Amniotic stem cell (primary cell): Measurements from ENCODE around the gene XCL2.
"Not testable (repeated sequence)": the region's sequence is repeated elsewhere in the genome, so short reads cannot be mapped to it uniquely, and the experiment has no call there.

Experiments
- DNase-seq: peaks from one replicate; lab custom pipeline; 2025; lab: John Stamatoyannopoulos, UW

The XCL2 gene

DNA sequence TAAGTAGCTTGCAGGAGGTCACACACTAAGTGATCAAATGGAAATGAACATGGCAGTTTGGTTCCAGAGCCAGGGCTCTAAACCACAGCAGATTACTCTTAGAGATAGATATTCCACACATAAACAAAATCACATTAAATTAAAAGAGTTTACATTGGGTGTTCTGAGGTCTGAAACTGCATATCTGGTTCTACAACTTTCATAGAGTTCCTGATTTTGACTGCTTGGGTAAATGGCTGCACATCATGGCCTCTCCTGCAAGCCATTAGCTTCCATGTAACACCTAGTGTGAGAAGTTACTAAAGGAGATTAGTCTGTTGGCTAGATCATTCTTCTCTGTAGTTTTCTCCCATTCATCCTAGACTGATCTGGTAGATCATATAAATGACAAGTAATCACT is 12.8 kb upstream of the XCL2 start:
- DNase-seq = no peak

DNA sequence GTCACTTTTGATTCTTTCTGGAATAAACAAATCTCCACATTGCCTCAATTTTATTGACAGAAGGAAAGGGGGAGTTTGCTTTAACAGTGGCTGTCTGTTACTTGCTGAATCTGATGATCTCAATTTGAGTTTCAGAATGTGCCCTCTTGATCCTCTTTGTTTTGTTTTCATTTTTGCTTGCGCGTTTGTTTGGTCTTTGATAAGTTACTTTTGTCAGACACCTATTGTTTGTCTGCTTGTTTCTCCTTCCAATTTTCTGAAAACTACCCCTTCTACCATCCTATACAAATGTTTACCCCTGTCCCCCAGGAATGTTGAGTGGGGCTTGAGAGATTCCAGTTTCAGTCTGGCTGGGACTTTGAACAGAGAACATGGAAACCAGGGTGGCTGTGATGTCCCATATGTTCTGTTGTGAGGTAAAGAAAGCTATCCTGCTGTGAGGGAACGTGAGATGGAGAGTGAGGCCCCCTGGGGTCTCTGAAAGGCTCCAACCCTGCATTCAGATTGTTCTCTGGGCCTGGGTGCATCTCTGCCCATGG is 11.8 kb upstream of the XCL2 start:
- DNase-seq = no peak

DNA sequence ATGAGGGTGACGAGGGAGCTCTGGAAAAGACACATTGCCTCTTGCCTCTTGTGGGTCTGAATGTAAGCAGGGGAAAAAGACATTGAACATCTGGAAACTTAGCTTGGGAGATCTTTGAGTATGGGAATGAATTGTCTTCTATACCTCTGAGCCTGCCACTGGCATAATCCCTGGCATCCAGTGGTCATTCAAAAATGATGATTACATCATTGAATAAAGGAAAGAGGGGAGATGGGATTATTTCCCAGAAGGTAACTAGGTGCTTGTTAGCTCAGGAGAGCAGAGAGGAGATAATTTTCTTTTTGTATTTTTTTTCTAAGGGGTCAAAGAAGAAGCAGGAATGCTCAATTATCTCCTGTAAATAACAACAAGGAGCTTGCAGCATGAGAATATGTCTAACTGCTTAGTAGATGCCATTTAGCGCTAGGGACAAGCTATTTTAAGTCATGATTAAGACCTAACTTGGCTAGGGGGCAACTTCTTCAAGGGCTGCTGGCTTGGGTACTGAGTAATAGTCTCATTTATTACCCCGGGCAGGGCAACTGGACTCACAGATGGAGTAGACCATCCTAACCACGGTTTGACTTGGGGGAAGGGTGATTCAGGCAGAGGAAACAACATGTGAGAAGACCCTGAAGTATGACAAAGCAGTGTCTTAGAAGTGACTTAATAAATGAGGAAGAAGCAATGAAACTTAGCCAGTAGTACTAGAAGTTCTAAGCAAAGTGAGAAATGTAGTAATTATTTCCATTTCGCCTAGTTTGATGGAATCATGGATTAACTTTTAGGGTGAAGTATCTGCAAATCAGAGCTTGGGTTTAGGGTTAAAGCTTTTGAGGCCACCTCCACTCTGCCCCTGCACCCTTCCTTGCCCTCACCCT is 11.0 kb upstream of the XCL2 start:
- DNase-seq = no peak

DNA sequence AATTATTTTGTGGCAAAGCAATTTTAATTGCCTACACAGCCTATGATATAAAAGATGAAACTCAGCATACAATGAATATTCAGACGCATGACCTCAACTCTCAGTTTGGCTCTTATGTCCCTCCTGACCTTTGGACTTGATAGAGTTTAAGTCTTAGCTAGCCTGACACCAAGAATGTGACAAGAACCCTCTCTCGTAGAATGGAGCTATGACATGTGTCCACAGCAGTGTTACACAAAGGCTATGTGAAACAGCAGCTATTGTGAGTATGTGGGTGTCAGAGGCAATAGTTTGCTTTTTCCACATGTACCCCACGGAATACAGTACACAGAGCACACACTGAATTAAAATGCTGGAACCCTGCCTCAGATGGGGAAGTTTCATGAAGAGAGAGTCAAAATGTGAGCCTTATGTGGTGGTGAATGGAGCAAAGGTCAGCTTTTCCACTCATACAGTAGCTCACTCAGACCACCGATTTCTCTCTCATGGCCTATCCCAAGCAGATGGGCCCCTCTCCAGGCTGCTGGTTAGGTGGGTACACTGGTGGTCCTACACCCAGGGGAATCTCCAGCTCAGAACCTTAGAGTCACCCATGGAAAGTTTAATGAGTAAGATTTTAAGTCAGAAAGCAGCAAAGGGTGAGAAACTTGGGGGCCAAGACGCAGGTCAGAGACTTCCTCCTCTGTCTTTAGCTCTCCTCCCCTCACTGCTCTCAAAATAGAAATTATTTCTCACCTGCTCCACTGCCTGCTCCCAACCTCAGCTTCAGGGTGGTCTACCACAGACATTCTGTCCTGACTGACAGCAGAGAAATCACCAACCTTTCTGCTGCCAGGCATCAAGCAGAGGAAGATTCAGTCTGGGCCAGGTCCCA is 10.1 kb upstream of the XCL2 start:
- DNase-seq = no peak

DNA sequence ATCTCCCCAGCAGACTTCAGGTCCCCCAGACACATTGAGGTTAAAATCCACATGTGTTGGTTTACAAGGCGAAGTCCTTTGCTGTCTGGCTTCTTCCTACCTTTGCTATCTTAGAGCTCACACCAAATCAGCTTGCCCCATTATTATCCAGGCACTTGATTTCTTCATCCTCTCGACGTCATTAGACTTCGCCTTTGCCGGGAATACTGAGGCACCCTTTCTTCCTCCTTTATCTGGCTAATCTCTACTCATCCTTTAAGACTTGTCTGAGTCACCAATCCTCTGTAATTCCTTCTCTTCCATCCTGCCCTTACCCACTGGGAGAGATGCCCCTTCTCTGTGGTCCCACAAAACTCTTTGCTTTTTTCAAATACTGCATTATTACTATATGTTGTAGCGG is 9.2 kb upstream of the XCL2 start:
- DNase-seq = no peak

DNA sequence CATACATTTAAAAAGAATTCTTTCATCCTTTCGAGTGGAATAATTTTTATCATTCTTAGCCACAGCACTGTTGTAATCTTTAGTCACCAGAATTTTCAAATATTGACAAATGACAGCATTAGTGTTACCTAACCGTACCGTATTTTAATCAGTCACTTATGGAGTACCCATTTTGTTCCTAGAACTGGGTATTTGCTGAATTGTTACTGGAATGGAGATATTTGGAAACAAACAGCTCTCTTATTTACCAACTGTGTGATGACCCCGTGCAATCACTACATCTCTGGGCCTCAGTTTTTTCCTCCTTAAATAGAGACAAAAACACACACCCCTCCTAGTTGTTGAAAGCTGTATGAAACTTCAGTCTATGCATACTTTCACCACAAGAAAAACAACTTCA is 7.9 kb upstream of the XCL2 start:
- no peak for DNase-seq

DNA sequence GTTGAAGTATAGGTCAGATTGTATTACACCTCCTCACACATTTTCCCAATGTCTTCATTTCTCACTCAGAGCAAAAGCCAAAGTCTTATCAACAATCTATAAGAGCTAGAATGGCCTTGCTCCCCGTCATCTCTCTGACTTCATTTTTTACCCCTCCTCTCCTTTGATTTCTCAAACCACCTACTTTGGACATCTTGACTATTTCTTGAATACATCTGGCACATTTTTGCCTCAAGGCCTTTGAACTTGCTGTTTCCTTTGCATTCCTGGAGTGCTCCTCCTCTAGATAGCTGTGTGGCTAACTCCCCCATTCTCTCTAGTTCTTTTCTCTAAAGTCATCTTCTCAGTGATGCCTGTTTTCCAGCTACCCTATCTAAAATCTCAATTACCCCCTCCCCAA is 7.2 kb upstream of the XCL2 start:
- no peak for DNase-seq

DNA sequence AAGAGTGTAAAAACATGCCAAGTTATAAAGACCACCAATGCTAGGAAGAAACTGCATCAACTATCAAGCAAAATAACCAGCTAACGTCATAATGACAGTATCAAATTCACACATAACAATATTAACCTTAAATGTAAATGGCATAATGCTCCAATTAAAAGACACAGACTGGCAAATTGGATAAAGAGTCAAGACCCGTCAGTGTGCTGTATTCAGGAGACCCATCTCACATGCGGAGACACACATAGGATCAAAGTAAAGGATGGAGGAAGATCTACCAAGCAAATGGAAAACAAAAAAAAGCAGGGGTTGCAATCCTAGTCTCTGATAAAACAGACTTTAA is 2.7 kb upstream of the XCL2 start:
- not testable (repeated sequence) for DNase-seq

DNA sequence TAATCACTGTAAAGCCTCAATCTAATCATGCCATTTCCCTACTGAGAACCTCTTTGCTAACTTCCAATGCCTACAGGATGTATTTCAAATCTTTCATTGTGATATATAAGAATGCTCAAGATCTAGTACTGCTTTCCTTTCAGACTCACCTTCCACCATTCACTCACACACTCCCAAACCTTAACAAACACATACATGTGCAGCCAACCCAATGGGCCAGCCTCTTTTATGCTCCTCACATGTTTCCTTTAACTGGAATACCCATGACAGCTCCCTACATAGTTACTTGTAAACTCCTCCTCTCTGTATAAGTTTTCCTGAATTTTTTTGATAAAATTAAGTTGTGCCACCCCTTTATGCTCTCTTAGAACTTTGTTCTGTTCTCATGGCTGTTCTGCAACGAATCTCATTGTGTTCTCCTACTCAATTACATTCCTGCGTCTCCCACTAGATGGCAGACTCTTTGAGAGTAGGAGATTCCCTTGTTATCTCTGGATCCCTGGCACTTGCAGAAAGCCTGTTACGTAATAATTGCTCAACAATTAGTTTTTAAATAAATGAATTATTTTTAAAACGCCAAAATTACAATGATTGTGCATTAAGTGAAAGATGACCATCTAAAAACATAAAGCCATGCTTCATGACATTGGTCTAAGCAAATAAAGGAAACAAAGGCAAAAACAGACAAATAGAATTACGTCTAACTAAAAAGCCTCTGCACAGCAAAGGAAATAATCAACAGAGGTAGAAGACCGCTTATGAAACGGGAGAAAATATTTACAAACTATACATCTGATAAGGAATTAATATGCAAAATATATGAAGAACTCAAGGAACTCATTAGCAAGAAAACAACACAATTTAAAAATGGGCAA is 2.1 kb upstream of the XCL2 start:
- DNase-seq = not testable (repeated sequence)

DNA sequence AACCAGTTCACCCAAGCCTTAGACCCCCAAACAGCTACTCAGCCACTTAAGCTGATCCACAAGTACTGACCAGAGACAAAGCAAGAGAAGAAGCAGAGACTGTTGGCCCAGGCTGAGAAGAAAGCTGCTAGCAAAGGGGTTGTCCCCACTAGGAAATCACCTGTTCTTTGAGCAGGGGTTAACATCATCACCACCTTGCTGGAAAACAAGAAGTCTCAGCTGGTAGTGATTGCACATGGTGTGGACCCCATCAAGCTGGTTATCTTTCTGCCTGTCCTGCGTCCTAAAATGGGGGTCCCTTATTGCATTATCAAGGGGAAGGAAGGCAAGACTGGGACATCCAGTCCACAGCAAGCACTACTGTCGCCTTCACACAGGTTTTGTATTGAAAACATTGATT is 819 bp downstream of the XCL2 start:
- DNase-seq = not testable (repeated sequence)

DNA sequence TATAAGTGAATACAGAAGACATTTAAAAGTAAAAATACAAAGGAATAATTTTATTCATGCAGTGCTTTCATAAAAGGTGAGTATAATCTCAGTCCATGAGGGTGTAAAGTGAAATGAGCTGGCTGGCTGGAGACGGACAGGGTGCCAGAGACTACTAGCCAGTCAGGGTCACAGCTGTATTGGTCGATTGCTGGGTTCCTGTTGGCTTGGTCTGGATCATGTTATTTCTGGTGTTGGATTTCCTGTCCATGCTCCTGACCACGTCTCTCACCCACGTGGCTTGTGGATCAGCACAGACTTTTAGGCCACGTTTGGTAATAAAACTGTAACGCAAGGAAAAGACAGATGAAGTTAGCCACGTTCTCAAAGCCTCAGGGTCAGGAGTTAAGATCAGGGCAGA is 3.0 kb downstream of the XCL2 start:
- not testable (repeated sequence) for DNase-seq

DNA sequence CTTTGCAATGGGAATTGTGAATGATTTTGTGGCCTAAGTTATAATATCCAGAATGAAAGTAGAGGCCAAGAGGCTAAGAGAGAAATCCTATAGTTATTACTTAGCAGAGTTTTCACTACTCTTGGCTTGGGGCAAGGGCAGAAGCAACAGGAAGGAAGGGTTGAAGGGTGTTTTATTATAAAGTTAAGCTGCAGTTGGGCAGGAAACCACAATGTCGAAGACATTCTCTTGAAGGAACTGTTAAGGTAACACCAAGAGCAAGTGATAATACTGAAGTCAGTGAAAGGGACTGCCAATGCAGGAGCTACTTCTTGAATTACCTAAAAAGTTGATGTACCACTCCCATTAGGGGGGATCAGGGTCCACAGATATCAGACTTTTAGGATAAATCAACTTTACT is 8.3 kb downstream of the XCL2 start:
- DNase-seq = no peak

DNA sequence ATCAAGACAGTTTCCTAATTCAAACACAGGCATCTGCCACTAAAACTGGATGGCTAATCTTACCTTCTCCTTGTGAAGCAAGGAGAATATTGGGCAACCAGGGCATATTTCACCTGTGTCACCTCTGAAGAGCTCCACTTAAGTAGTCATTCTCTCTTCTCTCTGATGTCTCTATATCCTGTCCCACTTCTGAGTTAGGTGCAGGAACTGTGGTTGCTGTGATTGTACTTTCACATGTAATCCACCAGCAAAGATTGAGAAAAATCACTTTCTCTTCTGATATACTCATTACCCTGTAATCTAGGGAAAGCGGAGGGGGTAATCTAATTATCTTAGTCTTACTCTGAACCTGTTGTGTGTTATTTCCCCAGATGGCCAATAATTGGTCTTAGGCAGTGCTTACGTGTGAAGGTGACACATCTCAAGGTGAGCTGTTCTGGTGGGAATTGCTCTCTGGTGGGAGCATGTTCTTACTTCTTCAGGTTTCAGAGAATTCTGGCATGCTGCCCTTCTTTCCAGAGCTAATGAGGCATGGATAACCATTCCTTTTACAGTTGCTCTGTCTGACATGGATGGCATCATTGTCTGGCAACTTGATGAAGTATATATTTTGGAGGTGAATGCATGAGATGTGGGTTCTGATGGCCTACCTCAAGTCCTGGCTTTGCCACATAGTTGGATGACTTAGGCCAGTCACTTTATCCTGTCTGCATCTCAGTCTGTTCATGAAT is 12.0 kb downstream of the XCL2 start:
- DNase-seq = no peak

DNA sequence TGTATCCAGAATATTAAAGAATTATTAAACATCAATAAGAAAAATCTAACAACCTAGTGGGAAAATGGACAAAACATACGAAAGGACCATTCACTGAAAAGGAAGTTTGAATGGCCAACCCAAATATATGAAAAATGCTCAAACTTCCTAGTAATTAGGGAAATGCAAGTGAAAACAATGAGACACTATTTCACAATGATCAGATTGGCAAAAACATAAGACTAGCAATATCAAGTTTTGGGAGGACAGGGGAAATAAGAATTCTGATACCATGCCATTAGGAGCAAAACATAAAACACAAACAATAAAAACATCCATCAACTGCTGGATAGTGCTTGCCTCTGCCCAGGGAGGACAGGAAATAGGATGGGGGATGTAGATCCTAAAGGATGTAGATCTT is 14.3 kb downstream of the XCL2 start:
- no peak for DNase-seq

DNA sequence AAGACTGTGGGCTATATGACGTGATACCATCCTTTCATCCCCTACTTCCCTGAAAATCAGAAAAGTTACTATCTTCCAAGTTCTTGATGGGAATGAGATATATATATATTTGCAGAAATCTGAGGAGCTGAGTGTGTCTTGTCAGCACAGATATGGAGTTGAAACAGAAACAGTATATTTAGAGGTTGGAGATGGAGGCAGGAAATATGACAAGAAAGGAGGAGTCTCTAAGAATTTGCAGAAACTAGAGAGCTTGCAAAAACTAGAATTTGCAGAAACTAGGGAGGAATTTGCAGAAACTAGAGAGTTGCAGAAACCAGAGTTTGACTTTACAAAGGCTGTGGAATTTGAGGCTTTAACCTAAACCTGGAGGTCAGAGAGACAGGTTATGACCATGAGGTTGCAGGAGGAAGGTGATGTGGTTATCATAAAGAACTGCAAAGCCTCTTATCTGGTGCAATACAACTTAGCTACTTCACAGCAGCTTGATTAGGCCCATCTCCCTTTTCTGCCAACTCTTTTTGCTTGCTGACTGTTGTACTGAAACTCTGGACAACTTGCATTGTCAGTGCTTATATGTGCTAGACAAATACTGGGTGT is 22.3 kb downstream of the XCL2 start:
- no peak for DNase-seq

DNA sequence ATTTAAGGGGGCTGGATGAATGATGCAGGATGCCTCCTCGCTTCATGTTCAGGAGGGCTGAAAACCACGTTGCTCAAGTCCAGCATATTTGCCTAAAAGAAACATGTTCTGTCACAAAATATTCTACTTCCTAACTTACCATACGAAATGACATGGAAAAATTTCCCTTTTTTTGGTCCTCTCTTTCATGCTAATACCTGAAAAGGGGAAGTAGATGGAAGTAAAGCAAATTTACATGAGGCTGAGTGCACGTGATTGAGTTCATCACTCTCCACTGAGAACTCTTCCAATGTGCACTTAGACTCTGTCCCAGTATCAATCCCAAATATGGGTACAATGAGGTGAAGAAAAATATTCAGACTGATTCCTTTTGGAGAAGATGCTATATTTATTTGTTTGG is 23.0 kb downstream of the XCL2 start:
- DNase-seq = no peak

DNA sequence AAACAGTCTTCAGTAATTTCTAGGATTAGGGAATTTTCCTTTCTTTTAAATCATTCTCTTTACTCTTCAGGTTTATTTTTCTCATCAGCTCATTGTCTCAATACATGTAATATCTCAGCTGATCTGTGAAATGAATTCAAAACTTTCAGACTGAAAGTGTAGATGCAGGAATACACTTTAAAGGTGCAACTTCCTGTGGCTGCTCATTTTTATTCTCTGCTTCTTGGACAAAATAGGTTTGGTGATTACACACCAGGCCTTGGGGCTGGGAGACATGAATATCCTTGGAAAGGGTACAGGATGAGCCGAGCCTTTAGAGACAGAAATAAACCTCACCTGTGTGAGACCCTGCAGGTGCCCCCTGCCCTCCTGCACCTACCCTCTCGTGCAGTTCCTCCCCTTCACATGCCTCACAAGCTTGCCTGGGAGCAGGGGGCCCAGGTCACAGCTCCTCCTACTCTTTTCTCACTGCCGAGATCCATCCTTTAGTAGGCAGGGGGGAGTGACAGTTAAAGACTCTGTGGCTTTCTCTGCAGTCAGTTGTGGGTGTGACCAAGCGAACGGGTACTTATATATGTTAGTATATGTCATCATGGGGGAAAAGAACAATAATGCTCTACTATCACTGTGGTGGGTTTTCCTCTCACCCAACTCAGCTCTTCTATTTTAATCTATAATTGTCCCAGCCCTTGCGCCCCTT is 23.6 kb downstream of the XCL2 start:
- no peak for DNase-seq

DNA sequence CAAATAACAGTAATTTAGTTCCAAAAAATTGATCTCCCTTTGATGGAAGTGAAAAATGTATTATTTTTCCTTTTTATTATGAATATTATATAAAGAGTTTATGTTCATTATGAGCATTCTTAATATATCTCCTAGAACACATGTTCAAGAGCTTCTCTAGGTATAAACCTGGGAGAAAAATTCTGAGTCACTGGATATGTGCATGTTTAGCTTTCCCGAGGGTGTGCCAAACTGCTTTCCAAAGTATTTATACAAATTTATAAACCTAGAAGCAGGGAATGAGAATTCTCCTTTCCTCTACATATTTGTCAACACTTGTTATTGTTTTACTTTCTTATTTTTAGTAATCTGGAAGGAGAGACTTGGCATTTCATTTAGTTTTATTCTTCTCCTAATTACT is 25.0 kb downstream of the XCL2 start:
- no peak for DNase-seq

DNA sequence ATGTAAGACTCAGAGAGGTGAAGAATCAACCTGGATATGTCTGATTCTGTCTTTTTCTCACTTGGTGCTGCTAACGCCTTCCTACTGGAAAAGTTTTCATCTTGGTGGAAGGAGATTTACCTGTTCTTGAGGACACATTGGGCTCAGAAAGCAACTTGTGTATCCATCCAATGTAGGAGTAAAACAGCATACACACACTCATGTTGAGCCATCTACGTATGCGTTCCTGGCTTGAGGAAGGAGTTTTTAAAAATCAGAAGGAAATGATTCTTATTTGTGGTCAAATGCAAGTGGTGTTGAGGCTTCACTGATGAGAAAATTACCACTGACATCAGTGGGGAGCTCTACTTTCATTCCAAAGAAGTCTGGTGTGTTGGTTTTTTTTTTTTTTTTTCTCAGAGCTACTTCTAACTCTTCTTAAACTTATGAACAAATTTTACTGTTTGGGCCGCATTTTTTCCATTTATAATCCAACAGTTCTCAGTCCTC is 25.6 kb downstream of the XCL2 start:
- no peak for DNase-seq

DNA sequence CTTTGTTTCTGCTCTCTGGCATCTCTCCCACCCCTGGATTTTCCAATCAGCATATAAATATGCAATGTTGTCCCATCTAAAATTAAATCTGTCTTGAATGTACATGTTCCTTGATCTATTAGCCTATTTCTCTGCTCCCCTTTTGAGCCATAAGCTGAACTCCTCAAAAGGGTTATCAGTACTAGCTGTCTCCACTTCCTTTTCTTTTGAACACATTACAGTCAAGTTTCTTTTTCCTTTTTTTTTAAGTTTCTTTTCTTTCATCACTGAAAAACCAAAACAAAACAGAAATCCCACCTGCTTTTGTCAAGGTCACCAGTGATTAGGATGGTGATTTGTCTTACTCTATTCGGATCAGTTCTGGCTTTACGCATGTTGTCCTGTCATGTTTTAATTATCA is 29.3 kb downstream of the XCL2 start:
- no peak for DNase-seq
